ENCODE measurements around the gene TRMT6. TPM values are rescaled to one million over a fixed set of nuclear protein-coding genes. Genes with fewer than 3 reads are reported as not detected.

Gene TRMT6
- polyA plus RNA-seq, 2 of the 4 experiments (the other 2 are of a cell fraction) = 37.4 to 43.1 TPM

DNA sequence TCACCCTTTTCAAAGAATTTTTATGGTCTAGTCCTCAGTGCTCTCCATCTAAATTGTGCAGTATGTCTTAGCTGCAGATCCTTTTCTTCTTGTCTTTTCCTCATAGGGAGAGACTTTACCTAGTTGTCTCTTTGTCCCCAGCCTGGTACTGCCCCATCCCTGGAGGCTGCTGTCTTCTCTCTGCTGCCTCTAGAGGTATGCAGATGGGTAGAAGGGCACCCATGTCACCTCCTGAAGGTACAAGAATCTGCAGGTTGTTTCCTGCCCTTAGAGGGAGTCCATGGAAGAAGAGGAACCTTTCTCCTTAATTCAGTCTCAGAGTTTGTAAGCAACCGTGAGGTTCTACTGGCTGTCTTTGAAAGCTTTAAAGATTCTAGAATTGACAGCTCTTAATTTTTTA, 39.2 kb upstream of the TRMT6 start:
- peak; percentile 84 to 93 for ATAC-seq
- no peak overlapping the region for H3K4me2 ChIP-seq
- WGBS (ENCODE audit: missing lambda C conversion rate) = 92% methylated on average over 1 of the region's 1 CpG
- H3K9me3 ChIP-seq = no peaks in the 10 kb centered on the region
- ChIA-PET CTCF (interaction anchor here (1.0 to 1.4 kb wide), 3 partner anchors 8 to 13 kb away, joined by 3 to 6 read pairs (median 4); no protein-coding TSS in a partner anchor), POLR2A (interaction anchor here (0.7 kb wide), 1 partner anchor 525 kb away, joined by 3 read pairs; no protein-coding TSS in a partner anchor)
- no peak overlapping the region for H3K4me3 ChIP-seq
- peak; percentile 25 to 29 for DNase-seq (ENCODE audit: low read depth in 1 of 2, low spot score in 1 of 2)
- FAIRE-seq = no peak
- peaks cover 17% of the 10 kb centered on the region for H3K4me1 ChIP-seq
- TF ChIP-seq ELK1 (IDR thresholded peaks at IDR 0.05; ENCODE audit: low read depth, low read length) = no peak
- TF ChIP-seq CTCF (IDR thresholded peaks at IDR 0.05) = 0 out of 3 replicates have a peak, but pooled peaks have one; percentile 9
- no peak overlapping the region for H3K27ac ChIP-seq

DNA sequence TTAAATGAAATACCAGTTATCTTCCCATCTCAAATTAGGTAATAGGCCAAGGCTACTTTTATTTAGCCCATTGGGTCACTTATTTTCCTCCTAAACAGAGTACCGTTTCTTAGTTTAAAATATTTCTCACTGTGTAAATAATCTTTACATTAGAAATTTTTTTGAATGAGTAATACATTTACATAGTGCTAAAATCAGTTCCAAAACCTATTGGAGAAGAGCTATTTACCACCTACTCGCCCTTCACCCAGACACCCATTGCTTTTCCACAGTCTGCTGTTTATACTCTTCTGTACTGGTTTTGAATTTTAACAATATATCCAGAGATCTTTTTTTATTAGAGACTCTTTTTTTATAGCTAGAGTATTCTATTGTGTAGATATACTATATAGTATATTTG, 37.0 kb upstream of the TRMT6 start:
- FAIRE-seq = no peak
- no peaks in the 10 kb centered on the region for H3K9me3 ChIP-seq
- CTCF ChIA-PET = interaction anchor here (0.6 to 2.2 kb wide), 8 partner anchors 10 to 459 kb away, joined by 3 to 6 read pairs (median 4); no protein-coding TSS in a partner anchor

More for the DNA sequence above, 37.0 kb upstream of the TRMT6 start:
- WGBS (ENCODE audit: missing lambda C conversion rate) = 59% methylated on average over 2 of the region's 2 CpGs
- Histone ChIP-seq H3K27ac (no peak overlapping the region), H3K4me3 (no peak overlapping the region), H3K4me1 (peaks cover 17% of the 10 kb centered on the region), H3K4me2 (no peak overlapping the region)
- POLR2A ChIA-PET = no interaction called here
- no peak for ATAC-seq
- no peak for DNase-seq (ENCODE audit: low read depth in 1 of 2, low spot score in 1 of 2)
- TF ChIP-seq HMGXB4 (CRISPR knock-in tag; IDR thresholded peaks at IDR 0.05; ENCODE audit: borderline replicate concordance) (no peak), RARB (CRISPR knock-in tag; IDR thresholded peaks at IDR 0.05) (no peak), POLR2AphosphoS2 (conservative IDR thresholded peaks at IDR 0.05; ENCODE audit: low read length) (no peak), USF2 (IDR thresholded peaks at IDR 0.05) (no peak), FOSL2 (IDR thresholded peaks at IDR 0.05) (no peak), FOSL2 (CRISPR knock-in tag; IDR thresholded peaks at IDR 0.05) (no peak), BCL3 (IDR thresholded peaks at IDR 0.05) (no peak), CHD2 (IDR thresholded peaks at IDR 0.05; ENCODE audit: low read length, partially characterized antibody) (no peak), MAFK (IDR thresholded peaks at IDR 0.05; ENCODE audit: partially characterized antibody) (no peak), BHLHE40 (IDR thresholded peaks at IDR 0.05; ENCODE audit: low read depth, low read length) (no peak), HOXA7 (CRISPR knock-in tag; IDR thresholded peaks at IDR 0.05) (no peak), HEYL (CRISPR knock-in tag; IDR thresholded peaks at IDR 0.05) (no peak)
- TF ChIP-seq, protein P1, sequence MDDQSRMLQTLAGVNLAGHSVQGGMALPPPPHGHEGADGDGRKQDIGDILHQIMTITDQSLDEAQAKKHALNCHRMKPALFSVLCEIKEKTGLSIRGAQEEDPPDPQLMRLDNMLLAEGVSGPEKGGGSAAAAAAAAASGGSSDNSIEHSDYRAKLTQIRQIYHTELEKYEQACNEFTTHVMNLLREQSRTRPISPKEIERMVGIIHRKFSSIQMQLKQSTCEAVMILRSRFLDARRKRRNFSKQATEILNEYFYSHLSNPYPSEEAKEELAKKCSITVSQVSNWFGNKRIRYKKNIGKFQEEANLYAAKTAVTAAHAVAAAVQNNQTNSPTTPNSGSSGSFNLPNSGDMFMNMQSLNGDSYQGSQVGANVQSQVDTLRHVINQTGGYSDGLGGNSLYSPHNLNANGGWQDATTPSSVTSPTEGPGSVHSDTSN (IDR thresholded peaks at IDR 0.05) = no peak

Measured in A549 (cell line).